MG63 (cell line): ENCODE measurements around the gene CXorf49. TPM values are rescaled to one million over a fixed set of nuclear protein-coding genes. Genes with fewer than 3 reads are reported as not detected.
"Not testable (repeated sequence)": the region's sequence is repeated elsewhere in the genome, so short reads cannot be mapped to it uniquely, and the experiment has no call there.

Experiments used
- DNase-seq: peaks from one replicate; pipeline ENCODE4 v3.0.0-alpha.2; 2020
- H3K27me3 ChIP-seq: fragments of 250-450 bp; sonication (Bioruptor Pico); 2 replicates; pipeline ENCODE4 v1.5.1; 2020; ENCODE audit warnings: mild to moderate bottlenecking, moderate library complexity
- H3K36me3 ChIP-seq: fragments of 250-450 bp; sonication (Bioruptor Pico); 2 replicates; pipeline ENCODE4 v1.5.1; 2020; ENCODE audit warnings: mild to moderate bottlenecking, moderate library complexity
- H3K4me3 ChIP-seq: fragments of 250-450 bp; sonication (Bioruptor Pico); 2 replicates; pipeline ENCODE4 v1.5.1; 2020; ENCODE audit warnings: mild to moderate bottlenecking, moderate library complexity
- H3K9me3 ChIP-seq: fragments of 250-450 bp; sonication (Bioruptor Pico); 2 replicates; pipeline ENCODE4 v1.5.1; 2020; ENCODE audit warnings: mild to moderate bottlenecking, moderate library complexity
- total RNA-seq: library from RNA; depleted of rRNA; stranded (reverse); fragments of >200 nt; shearing (Covaris generic); gene quantifications from 2 replicates; pipeline ENCODE4 v1.2.3, GENCODE V29; 2014; ENCODE audit warnings: low replicate concordance

CXorf49 gene
- total RNA-seq, 1 experiment from 2014 or later: not detected

GRCh38 chrX:71679575-71680207, 38.4 kb downstream of the CXorf49 start:
- H3K4me3 ChIP-seq: no peak overlapping the region
- no peaks in the 10 kb centered on the region for H3K9me3 ChIP-seq
- H3K27me3 ChIP-seq: no peaks in the 10 kb centered on the region
- no peaks in the 10 kb centered on the region for H3K36me3 ChIP-seq
- DNase-seq: no peak

- H3K36me3 ChIP-seq, DNase-seq, H3K27me3 ChIP-seq, H3K9me3 ChIP-seq, H3K4me3 ChIP-seq: not testable (repeated sequence)
Observed at GRCh38 chrX:71677195-71677594, 40.9 kb downstream of the CXorf49 start.

- not testable (repeated sequence) for H3K9me3 ChIP-seq, H3K36me3 ChIP-seq, DNase-seq, H3K27me3 ChIP-seq, H3K4me3 ChIP-seq
Observed at GRCh38 chrX:71676068-71676795, 41.9 kb downstream of the CXorf49 start.

- not testable (repeated sequence) for H3K9me3 ChIP-seq, H3K4me3 ChIP-seq, H3K27me3 ChIP-seq, H3K36me3 ChIP-seq, DNase-seq
Observed at GRCh38 chrX:71675636-71676035, 42.4 kb downstream of the CXorf49 start.

GRCh38 chrX:71671938-71672337, 46.1 kb downstream of the CXorf49 start:
- no peaks in the 10 kb centered on the region for H3K27me3 ChIP-seq
- H3K9me3 ChIP-seq: no peaks in the 10 kb centered on the region
- no peaks in the 10 kb centered on the region for H3K36me3 ChIP-seq
- H3K4me3 ChIP-seq: no peak overlapping the region
- DNase-seq: no peak

- no peak overlapping the region for H3K4me3 ChIP-seq
- DNase-seq: no peak
- no peaks in the 10 kb centered on the region for H3K36me3 ChIP-seq
- H3K27me3 ChIP-seq: no peaks in the 10 kb centered on the region
- no peaks in the 10 kb centered on the region for H3K9me3 ChIP-seq
Observed at GRCh38 chrX:71671043-71671780, 46.9 kb downstream of the CXorf49 start.

- H3K9me3 ChIP-seq, H3K27me3 ChIP-seq, DNase-seq, H3K4me3 ChIP-seq, H3K36me3 ChIP-seq: not testable (repeated sequence)
Observed at GRCh38 chrX:71669947-71670346, 48.1 kb downstream of the CXorf49 start.

GRCh38 chrX:71669492-71669891, 48.6 kb downstream of the CXorf49 start:
- H3K4me3 ChIP-seq: no peak overlapping the region
- no peaks in the 10 kb centered on the region for H3K36me3 ChIP-seq
- no peak for DNase-seq
- no peaks in the 10 kb centered on the region for H3K27me3 ChIP-seq
- H3K9me3 ChIP-seq: no peaks in the 10 kb centered on the region

GRCh38 chrX:71668248-71668595, 49.9 kb downstream of the CXorf49 start:
- DNase-seq: no peak

GRCh38 chrX:71667328-71668247, 50.5 kb downstream of the CXorf49 start, which contains the start of gene LOC101059915:
LOC101059915 (plus strand) TSS chrX:71667546.
- Histone ChIP-seq H3K9me3 (no peaks in the 10 kb centered on the region), H3K4me3 (no peak within 1 kb of the TSS), H3K36me3 (no peaks in the 10 kb centered on the region), H3K27me3 (no peaks in the 10 kb centered on the region)
- DNase-seq: no peak

More at GRCh38 chrX:71668248-71668595, 49.9 kb downstream of the CXorf49 start:
- Histone ChIP-seq H3K4me3 (no peak overlapping the region), H3K36me3 (no peaks in the 10 kb centered on the region), H3K27me3 (no peaks in the 10 kb centered on the region), H3K9me3 (no peaks in the 10 kb centered on the region)

GRCh38 chrX:71666240-71667223, 51.6 kb downstream of the CXorf49 start:
- H3K36me3 ChIP-seq: no peaks in the 10 kb centered on the region
- no peaks in the 10 kb centered on the region for H3K9me3 ChIP-seq
- no peak overlapping the region for H3K4me3 ChIP-seq
- no peak for DNase-seq
- H3K27me3 ChIP-seq: no peaks in the 10 kb centered on the region

GRCh38 chrX:71665747-71666146, 52.3 kb downstream of the CXorf49 start:
- no peaks in the 10 kb centered on the region for H3K36me3 ChIP-seq
- DNase-seq: no peak
- no peak overlapping the region for H3K4me3 ChIP-seq
- no peaks in the 10 kb centered on the region for H3K9me3 ChIP-seq
- no peaks in the 10 kb centered on the region for H3K27me3 ChIP-seq

GRCh38 chrX:71664889-71665491, 53.1 kb downstream of the CXorf49 start:
- Histone ChIP-seq H3K4me3 (no peak overlapping the region), H3K9me3 (no peaks in the 10 kb centered on the region), H3K36me3 (no peaks in the 10 kb centered on the region), H3K27me3 (no peaks in the 10 kb centered on the region)
- no peak for DNase-seq
